GM23248 (cell line): ENCODE measurements around the gene B3GNT5.

Source experiments
- EZH2 ChIP-seq: fragments of 200-600 bp; sonication (generic); IDR thresholded peaks from 2 replicates; pipeline ENCODE4 v1.6.1; 2018; ENCODE audit warnings: antibody characterized with exemption, mild to moderate bottlenecking; ENCODE audit not compliant: insufficient read depth, poor library complexity, severe bottlenecking
- EZH2phosphoT487 ChIP-seq: fragments of 200-600 bp; sonication (generic); IDR thresholded peaks from 2 replicates; pipeline ENCODE4 v1.6.1; 2018; ENCODE audit warnings: antibody characterized with exemption, moderate library complexity, mild to moderate bottlenecking, low read depth; ENCODE audit not compliant: insufficient read depth

- TF ChIP-seq EZH2 (no peak), EZH2phosphoT487 (no peak)
These were observed 48.0 kb downstream of the B3GNT5 start for GRCh38 chr3:183300996-183301562.
